Immature natural killer cell (primary cell): ENCODE data around the gene NSD1. TPM values are rescaled to one million over a fixed set of nuclear protein-coding genes. Genes with fewer than 3 reads are reported as not detected.

ENCODE experiments used
- DNase-seq, 3 donors: peaks; one replicate each; pipeline ENCODE4 v3.0.0; 2022; ENCODE audit warnings: mixed read lengths in 1 of 3
- H3K27ac Mint-ChIP-seq, 6 donors: one replicate each; pipeline ENCODE4 v1.8.0; 2020; ENCODE audit warnings: mixed read lengths in 6 of 6, mild to moderate bottlenecking in 5 of 6, inconsistent platforms in 4 of 6, moderate library complexity in 3 of 6
- H3K27me3 Mint-ChIP-seq, 3 donors: one replicate each; pipeline ENCODE4 v1.8.0; 2020 to 2021; ENCODE audit warnings: low read depth in 3 of 3, mild to moderate bottlenecking in 3 of 3, mixed read lengths in 3 of 3, moderate library complexity in 3 of 3, inconsistent platforms in 1 of 3
- H3K36me3 Mint-ChIP-seq, 3 donors: one replicate each; pipeline ENCODE4 v1.8.0; 2020; ENCODE audit warnings: mixed read lengths in 3 of 3, inconsistent platforms in 2 of 3, mild to moderate bottlenecking in 2 of 3
- H3K4me1 Mint-ChIP-seq, 2 donors: one replicate each; pipeline ENCODE4 v1.8.0; 2020; ENCODE audit warnings: inconsistent platforms in 2 of 2, mild to moderate bottlenecking in 2 of 2, mixed read lengths in 2 of 2, moderate library complexity in 1 of 2
- H3K4me3 Mint-ChIP-seq, 5 donors: one replicate each; pipeline ENCODE4 v1.8.0; 2020; ENCODE audit warnings: mild to moderate bottlenecking in 5 of 5, mixed read lengths in 5 of 5, inconsistent platforms in 3 of 5, moderate library complexity in 3 of 5
- H3K9me3 Mint-ChIP-seq, 6 donors: one replicate each; pipeline ENCODE4 v1.8.0; 2020; ENCODE audit warnings: mild to moderate bottlenecking in 6 of 6, mixed read lengths in 6 of 6, inconsistent platforms in 4 of 6, moderate library complexity in 3 of 6
- polyA plus RNA-seq, 3 donors: library from polyadenylated mRNA; unstranded; fragments of 300-500 nt; fragmentation: Illumina TruSeq; gene quantifications; one replicate each; pipeline ENCODE4 v1.2.3, GENCODE V29; 2021

Gene NSD1
- polyA plus RNA-seq, 3 donors from 2014 or later: 17.3 to 92.9 (median 19.7) TPM

DNA sequence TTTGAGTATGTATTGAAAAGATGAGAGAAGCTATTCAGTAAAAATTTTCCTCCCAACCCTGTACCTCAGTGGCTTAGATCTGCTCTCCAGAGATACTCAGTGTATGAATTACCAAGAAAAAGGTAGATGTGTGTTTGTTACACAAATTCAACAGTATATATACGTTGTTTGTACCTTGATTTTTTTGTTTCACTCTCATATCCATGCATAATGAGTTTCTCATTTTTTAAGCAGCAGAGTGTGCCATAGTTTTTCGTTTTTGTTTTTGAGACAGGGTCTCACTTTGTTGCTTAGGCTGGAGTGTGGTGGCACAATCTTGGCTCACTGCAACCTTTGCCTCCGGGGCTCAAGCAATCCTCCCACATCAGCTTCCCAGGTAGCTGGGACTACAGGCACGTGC, 92.2 kb downstream of the NSD1 start:
- peaks cover 0 to 10% (median 4%) of the 10 kb centered on the region in 3 donors for H3K36me3 Mint-ChIP-seq
- H3K4me1 Mint-ChIP-seq: peaks cover 12 to 57% of the 10 kb centered on the region in 2 donors
- no peaks in the 10 kb centered on the region for H3K27me3 Mint-ChIP-seq
- H3K4me3 Mint-ChIP-seq: no peak overlapping the region
- no peak overlapping the region for H3K27ac Mint-ChIP-seq
- H3K9me3 Mint-ChIP-seq: no peaks in the 10 kb centered on the region
- no peak for DNase-seq

GRCh38 chr5:177226860-177227259, 93.3 kb downstream of the NSD1 start:
- Mint-ChIP-seq H3K4me3 (no peak overlapping the region), H3K27ac (peak overlapping the region in 2 of 6 donors; percentile 12 to 26), H3K9me3 (no peaks in the 10 kb centered on the region), H3K36me3 (peaks cover 0 to 10% (median 4%) of the 10 kb centered on the region in 3 donors), H3K27me3 (no peaks in the 10 kb centered on the region), H3K4me1 (peaks cover 7 to 49% of the 10 kb centered on the region in 2 donors)
- no peak for DNase-seq

DNA sequence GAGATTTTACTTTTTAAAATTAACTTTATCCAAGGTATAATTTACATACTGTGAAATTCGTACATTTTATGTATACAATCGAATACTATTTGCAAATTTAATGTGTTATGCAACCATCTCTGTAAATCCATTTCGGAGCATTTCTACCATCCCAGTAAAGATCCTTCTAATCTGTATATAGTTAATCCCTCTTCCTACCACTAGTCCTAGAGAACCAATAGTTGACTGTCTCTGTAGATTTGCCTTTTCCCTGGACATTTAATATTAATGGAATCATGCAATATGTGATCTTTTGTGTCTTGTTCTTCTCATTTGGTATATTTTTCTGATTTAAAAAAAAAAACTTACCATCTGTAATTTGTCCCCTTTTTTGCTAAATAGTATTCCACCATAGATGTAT, 95.2 kb downstream of the NSD1 start:
- Mint-ChIP-seq H3K9me3 (no peaks in the 10 kb centered on the region), H3K4me3 (no peak overlapping the region), H3K4me1 (peaks cover 6 to 48% of the 10 kb centered on the region in 2 donors), H3K36me3 (peaks cover 0 to 10% (median 4%) of the 10 kb centered on the region in 3 donors), H3K27ac (no peak overlapping the region), H3K27me3 (no peaks in the 10 kb centered on the region)
- no peak for DNase-seq

DNA sequence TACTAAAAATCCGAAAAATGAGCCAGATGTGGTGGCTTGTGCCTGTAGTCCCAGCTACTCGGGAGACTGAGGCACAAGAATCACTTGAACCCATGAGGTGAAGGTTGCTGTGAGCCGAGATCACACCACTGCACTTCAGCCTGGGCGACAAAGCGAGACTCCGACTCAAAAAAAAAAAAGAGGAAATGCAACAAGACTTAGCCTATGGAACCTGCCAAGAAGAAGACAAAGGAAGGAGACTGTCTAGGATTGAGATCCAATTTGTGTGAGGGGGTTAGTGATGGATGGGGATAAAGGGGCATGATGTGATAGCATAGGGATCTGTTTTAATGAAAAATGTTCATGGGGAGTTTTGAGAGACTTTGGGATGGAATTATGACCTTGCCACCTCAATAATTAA, 97.1 kb downstream of the NSD1 start:
- no peak for DNase-seq
- peak overlapping the region in 1 of 6 donors; percentile 2 for H3K27ac Mint-ChIP-seq
- H3K27me3 Mint-ChIP-seq: peaks cover 0 to 2% (median 0%) of the 10 kb centered on the region in 3 donors
- H3K36me3 Mint-ChIP-seq: peaks cover 0 to 7% (median 4%) of the 10 kb centered on the region in 3 donors
- H3K4me3 Mint-ChIP-seq: no peak overlapping the region
- H3K9me3 Mint-ChIP-seq: no peaks in the 10 kb centered on the region
- H3K4me1 Mint-ChIP-seq: peaks cover 8 to 34% of the 10 kb centered on the region in 2 donors

DNA sequence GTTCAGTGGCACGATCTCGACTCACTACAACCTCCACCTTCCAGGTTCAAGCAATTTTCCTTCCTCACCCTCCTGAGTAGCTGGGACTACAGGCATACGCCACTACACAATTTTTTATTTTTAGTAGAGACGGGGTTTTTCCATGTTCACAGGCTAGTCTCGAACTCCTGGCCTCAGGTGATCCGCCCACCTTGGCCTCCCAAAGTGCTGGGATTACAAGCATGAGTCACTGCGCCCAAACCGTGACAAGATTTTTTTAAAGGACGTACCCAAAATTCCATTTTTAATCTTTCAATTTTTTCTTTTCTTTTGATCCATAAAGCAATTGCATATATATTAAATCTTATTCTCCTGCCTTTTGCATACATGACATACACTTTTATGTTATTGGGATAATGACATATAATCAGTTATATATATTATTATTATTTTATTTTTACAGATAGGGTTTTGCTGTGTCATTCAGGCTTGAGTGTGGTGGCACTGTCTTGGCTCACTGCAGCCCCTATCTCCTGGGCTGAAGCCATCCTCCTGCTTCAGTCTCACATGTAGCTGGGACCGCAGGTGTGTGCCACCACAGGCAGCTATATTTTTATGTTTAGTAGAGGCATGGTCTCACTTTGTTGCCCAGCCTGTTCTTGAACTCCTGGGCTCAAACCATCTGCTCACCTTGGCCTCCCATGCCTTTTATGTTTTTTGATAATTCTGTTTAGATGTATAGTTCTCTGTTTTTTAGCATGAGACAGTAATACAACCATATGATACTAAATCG, 98.1 kb downstream of the NSD1 start:
- Mint-ChIP-seq H3K4me3 (no peak overlapping the region), H3K36me3 (peaks cover 0 to 11% (median 7%) of the 10 kb centered on the region in 3 donors), H3K27ac (no peak overlapping the region), H3K4me1 (peaks cover 8 to 30% of the 10 kb centered on the region in 2 donors), H3K9me3 (no peaks in the 10 kb centered on the region), H3K27me3 (peaks cover 0 to 2% (median 0%) of the 10 kb centered on the region in 3 donors)
- DNase-seq: no peak

- no peak overlapping the region for H3K4me3 Mint-ChIP-seq
- peaks cover 0 to 11% (median 7%) of the 10 kb centered on the region in 3 donors for H3K36me3 Mint-ChIP-seq
- H3K27ac Mint-ChIP-seq: peak overlapping the region in 1 of 6 donors; percentile 37
Measured at GRCh38 chr5:177232358-177232757, 98.8 kb downstream of the NSD1 start.

GRCh38 chr5:177232761-177233160, 99.2 kb downstream of the NSD1 start:
- no peak overlapping the region for H3K4me3 Mint-ChIP-seq
- peaks cover 2 to 12% (median 9%) of the 10 kb centered on the region in 3 donors for H3K36me3 Mint-ChIP-seq
- peaks cover 3 to 22% of the 10 kb centered on the region in 2 donors for H3K4me1 Mint-ChIP-seq
- H3K27me3 Mint-ChIP-seq: peaks cover 0 to 2% (median 0%) of the 10 kb centered on the region in 3 donors
- peak overlapping the region in 2 of 6 donors; percentile 22 to 37 for H3K27ac Mint-ChIP-seq
- H3K9me3 Mint-ChIP-seq: no peaks in the 10 kb centered on the region
- DNase-seq: no peak

More at GRCh38 chr5:177232358-177232757, 98.8 kb downstream of the NSD1 start:
- peaks cover 0 to 2% (median 0%) of the 10 kb centered on the region in 3 donors for H3K27me3 Mint-ChIP-seq
- DNase-seq: no peak
- H3K9me3 Mint-ChIP-seq: no peaks in the 10 kb centered on the region
- H3K4me1 Mint-ChIP-seq: peaks cover 3 to 23% of the 10 kb centered on the region in 2 donors

DNA sequence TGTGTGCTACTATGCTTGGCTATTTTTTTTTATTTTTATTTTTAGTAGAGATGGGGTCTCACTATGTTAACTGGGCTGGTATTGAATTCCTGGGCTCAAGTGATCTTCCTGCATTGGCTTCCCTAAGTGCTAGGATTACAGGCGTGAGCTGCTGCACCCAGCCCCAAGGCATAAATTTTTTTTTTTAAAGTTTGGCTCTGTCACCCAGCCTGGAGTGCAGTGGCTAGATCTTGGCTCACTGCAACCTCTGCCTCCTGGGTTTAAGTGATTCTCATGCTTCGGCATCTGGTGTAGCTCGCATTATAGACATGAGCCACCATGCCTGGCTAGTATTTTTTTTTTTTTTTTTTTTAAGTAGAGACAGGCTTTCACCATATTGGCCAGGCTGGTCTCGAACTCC, 99.6 kb downstream of the NSD1 start:
- H3K36me3 Mint-ChIP-seq: peaks cover 5 to 17% (median 13%) of the 10 kb centered on the region in 3 donors
- H3K27ac Mint-ChIP-seq: peak overlapping the region in 1 of 6 donors; percentile 22
- H3K27me3 Mint-ChIP-seq: peaks cover 0 to 2% (median 0%) of the 10 kb centered on the region in 3 donors
- H3K9me3 Mint-ChIP-seq: no peaks in the 10 kb centered on the region
- DNase-seq: no peak
- H3K4me1 Mint-ChIP-seq: peaks cover 4 to 17% of the 10 kb centered on the region in 2 donors
- H3K4me3 Mint-ChIP-seq: no peak overlapping the region

DNA sequence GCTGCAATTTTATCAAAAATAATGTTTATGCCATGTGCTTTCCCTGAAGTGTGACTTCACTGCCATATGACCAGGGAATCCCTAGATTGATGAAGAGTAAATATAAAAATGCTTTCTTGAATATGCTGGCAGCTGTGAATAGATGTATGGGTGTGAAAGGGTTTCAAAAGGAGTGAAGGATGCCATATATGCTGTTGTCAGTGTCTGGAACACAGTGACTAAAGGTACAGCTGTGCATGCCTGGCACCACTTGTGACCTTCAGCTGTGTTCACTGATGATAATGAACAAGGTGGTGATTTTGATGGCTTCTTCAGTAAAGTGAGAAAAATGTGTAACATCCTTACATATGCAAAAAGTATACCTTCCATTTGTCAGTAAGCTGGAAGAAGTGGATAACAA, 100.2 kb downstream of the NSD1 start:
- peaks cover 5 to 19% (median 18%) of the 10 kb centered on the region in 3 donors for H3K36me3 Mint-ChIP-seq
- H3K9me3 Mint-ChIP-seq: no peaks in the 10 kb centered on the region
- no peak for DNase-seq
- H3K27me3 Mint-ChIP-seq: peaks cover 0 to 2% (median 0%) of the 10 kb centered on the region in 3 donors
- H3K27ac Mint-ChIP-seq: peak overlapping the region in 1 of 6 donors; percentile 34
- H3K4me3 Mint-ChIP-seq: no peak overlapping the region
- H3K4me1 Mint-ChIP-seq: peaks cover 4 to 17% of the 10 kb centered on the region in 2 donors

- peaks cover 4 to 8% of the 10 kb centered on the region in 2 donors for H3K4me1 Mint-ChIP-seq
- peak overlapping the region in 1 of 6 donors; percentile 28 for H3K27ac Mint-ChIP-seq
- no peak for DNase-seq
- no peak overlapping the region for H3K4me3 Mint-ChIP-seq
- H3K9me3 Mint-ChIP-seq: no peaks in the 10 kb centered on the region
- H3K27me3 Mint-ChIP-seq: peaks cover 0 to 2% (median 0%) of the 10 kb centered on the region in 3 donors
- H3K36me3 Mint-ChIP-seq: peaks cover 5 to 23% (median 17%) of the 10 kb centered on the region in 3 donors
Measured at GRCh38 chr5:177234841-177235240, 101.3 kb downstream of the NSD1 start.

DNA sequence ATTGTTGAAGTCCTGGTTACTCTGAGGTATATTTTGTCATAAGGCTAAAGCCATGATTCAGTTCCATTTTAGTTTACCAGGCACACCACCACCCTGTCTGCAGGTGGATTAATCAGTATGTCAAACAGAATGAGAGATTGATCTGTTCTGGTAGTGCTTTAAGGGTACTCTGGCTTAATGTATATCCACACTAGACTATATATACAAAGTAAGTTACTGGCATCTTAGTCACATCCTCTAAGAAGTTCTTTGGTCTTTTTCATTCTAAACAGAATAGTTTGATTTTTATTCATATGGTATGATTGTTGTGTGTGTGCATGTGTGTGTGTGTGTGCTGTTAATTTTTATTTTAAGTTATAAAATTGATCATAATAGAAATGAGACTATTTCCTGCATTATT, 108.2 kb downstream of the NSD1 start:
- H3K4me3 Mint-ChIP-seq: no peak overlapping the region
- peaks cover 0 to 1% of the 10 kb centered on the region in 2 donors for H3K4me1 Mint-ChIP-seq
- H3K9me3 Mint-ChIP-seq: no peaks in the 10 kb centered on the region
- H3K36me3 Mint-ChIP-seq: peaks cover 15 to 46% (median 26%) of the 10 kb centered on the region in 3 donors
- H3K27me3 Mint-ChIP-seq: no peaks in the 10 kb centered on the region
- peak overlapping the region in 2 of 6 donors; percentile 12 to 23 for H3K27ac Mint-ChIP-seq
- no peak for DNase-seq

DNA sequence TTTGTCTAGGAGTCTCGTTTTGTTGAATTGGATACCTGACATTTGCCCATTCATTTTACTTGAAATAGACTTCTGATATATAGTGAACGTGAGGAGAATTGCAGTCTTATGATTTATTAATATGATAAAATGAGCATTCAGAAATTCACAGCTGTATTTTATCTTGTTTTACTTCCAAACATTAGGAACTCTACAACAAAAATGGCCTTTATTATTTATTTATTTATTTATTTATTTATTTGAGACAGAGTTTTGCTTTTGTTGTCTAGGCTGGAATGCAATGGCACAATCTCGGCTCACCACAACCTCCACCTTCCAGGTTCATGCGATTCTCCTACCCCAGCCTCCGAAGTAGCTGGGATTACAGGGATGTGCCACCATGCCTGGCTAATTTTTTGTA, 108.7 kb downstream of the NSD1 start:
- no peak overlapping the region for H3K27ac Mint-ChIP-seq
- no peaks in the 10 kb centered on the region for H3K27me3 Mint-ChIP-seq
- H3K4me3 Mint-ChIP-seq: no peak overlapping the region
- peaks cover 20 to 51% (median 27%) of the 10 kb centered on the region in 3 donors for H3K36me3 Mint-ChIP-seq
- no peak for DNase-seq
- H3K4me1 Mint-ChIP-seq: peaks cover 0 to 1% of the 10 kb centered on the region in 2 donors
- no peaks in the 10 kb centered on the region for H3K9me3 Mint-ChIP-seq

GRCh38 chr5:177249761-177250537, 116.4 kb downstream of the NSD1 start:
- H3K4me3 Mint-ChIP-seq: no peak overlapping the region
- H3K4me1 Mint-ChIP-seq: peaks cover 0 to 5% of the 10 kb centered on the region in 2 donors
- H3K27ac Mint-ChIP-seq: peak overlapping the region in 1 of 6 donors; percentile 35
- no peak for DNase-seq
- H3K9me3 Mint-ChIP-seq: no peaks in the 10 kb centered on the region
- H3K36me3 Mint-ChIP-seq: peaks cover 22 to 43% (median 31%) of the 10 kb centered on the region in 3 donors
- peaks cover 0 to 2% (median 0%) of the 10 kb centered on the region in 3 donors for H3K27me3 Mint-ChIP-seq

DNA sequence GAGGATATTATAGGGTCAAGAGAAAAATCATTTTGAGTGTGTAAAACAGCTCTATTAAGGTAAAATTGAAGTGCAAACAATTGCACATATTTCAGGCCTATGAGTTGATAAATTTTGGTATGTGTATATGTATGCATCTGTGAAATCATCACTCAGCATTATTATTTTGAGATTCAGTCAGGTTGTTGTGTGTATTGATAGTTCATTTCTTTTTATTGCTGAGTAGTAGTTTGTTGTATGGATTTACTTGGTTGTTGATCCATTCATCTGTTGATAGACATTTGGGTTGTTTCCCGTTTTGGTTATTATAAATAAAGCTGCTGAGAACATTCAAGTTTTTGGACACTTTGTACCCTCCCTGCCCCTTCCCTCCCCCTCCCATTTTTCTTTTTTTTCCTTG, 119.7 kb downstream of the NSD1 start:
- H3K9me3 Mint-ChIP-seq: no peaks in the 10 kb centered on the region
- peaks cover 9 to 39% (median 20%) of the 10 kb centered on the region in 3 donors for H3K36me3 Mint-ChIP-seq
- no peak for DNase-seq
- peaks cover 2 to 13% of the 10 kb centered on the region in 2 donors for H3K4me1 Mint-ChIP-seq
- no peak overlapping the region for H3K4me3 Mint-ChIP-seq
- peak overlapping the region in 2 of 6 donors; percentile 2 to 7 for H3K27ac Mint-ChIP-seq
- H3K27me3 Mint-ChIP-seq: no peaks in the 10 kb centered on the region
